Activated naive CD4-positive, alpha-beta T cell treated with anti-CD3 and anti-CD28 coated beads for 36 hours (primary cell): Measurements from ENCODE around the gene RIOK2. TPM values are rescaled to one million over a fixed set of nuclear protein-coding genes. Genes with fewer than 3 reads are reported as not detected.
A peak's percentile ranks its signal among the peaks of the same experiment; 100 is the strongest.

ENCODE experiments used
- CTCF ChIA-PET: fragments of 350-600 bp; sonication (Branson Sonifier 250); formaldehyde crosslinking; loops from one replicate; lab custom pipeline; 2021; ENCODE audit warnings: antibody characterized with exemption; lab: Charles Lee
- DNase-seq: peaks from one replicate; pipeline ENCODE4 v3.0.0-alpha.2; 2020
- H3K27ac Mint-ChIP-seq: one replicate; pipeline ENCODE4 v1.8.0; 2021; ENCODE audit warnings: mild to moderate bottlenecking, mixed read lengths
- H3K27me3 Mint-ChIP-seq: one replicate; pipeline ENCODE4 v1.8.0; 2021; ENCODE audit warnings: low read depth, mixed read lengths
- H3K36me3 Mint-ChIP-seq: one replicate; pipeline ENCODE4 v1.8.0; 2021; ENCODE audit warnings: low read depth, mixed read lengths
- H3K4me1 Mint-ChIP-seq: one replicate; pipeline ENCODE4 v1.8.0; 2021; ENCODE audit warnings: low read depth, mixed read lengths
- H3K4me3 Mint-ChIP-seq: one replicate; pipeline ENCODE4 v1.8.0; 2021; ENCODE audit warnings: mild to moderate bottlenecking, moderate library complexity, mixed read lengths
- H3K9me3 Mint-ChIP-seq: one replicate; pipeline ENCODE4 v1.8.0; 2021; ENCODE audit warnings: mixed read lengths
- intact Hi-C: fragments of 100-400 bp; cut with micrococcal nuclease; formaldehyde crosslinking; loops from one replicate; pipeline ENCODE4 v1.15.1; 2023
- total RNA-seq, 2 experiments: library from RNA; stranded (reverse); gene quantifications; one replicate each; pipeline ENCODE4 v1.2.3, GENCODE V29; 2021

The RIOK2 gene
- total RNA-seq, 2 experiments from 2014 or later: 29.1 to 32.0 TPM

- Mint-ChIP-seq H3K36me3 (peaks cover 23% of the 10 kb centered on the region), H3K27me3 (no peaks in the 10 kb centered on the region), H3K9me3 (no peaks in the 10 kb centered on the region), H3K4me1 (peaks cover 22% of the 10 kb centered on the region), H3K27ac (peak overlapping the region; percentile 61), H3K4me3 (no peak overlapping the region)
- DNase-seq: no peak
- intact Hi-C loops: loop anchor here (1.0 to 10.0 kb wide), 2 partner anchors 18 to 1300 kb away; partner anchors contain the start of gene RIOK2
- CTCF ChIA-PET: interaction anchor here (0.7 to 4.9 kb wide), 8 partner anchors 11 to 488 kb away, joined by 3 to 85 read pairs (median 4); no protein-coding TSS in a partner anchor
Observed at GRCh38 chr5:97164846-97165245, 18.2 kb downstream of the RIOK2 start.

- H3K9me3 Mint-ChIP-seq: no peaks in the 10 kb centered on the region
- intact Hi-C loops: loop anchor here (1.0 to 10.0 kb wide), 5 partner anchors 268 to 1299 kb away; partner anchors contain the start of gene CAST
- peaks cover 28% of the 10 kb centered on the region for H3K36me3 Mint-ChIP-seq
- H3K27me3 Mint-ChIP-seq: no peaks in the 10 kb centered on the region
- no peak for DNase-seq
- no peak overlapping the region for H3K27ac Mint-ChIP-seq
- CTCF ChIA-PET: interaction anchor here (0.7 to 4.9 kb wide), 10 partner anchors 12 to 550 kb away, joined by 3 to 85 read pairs (median 4); no protein-coding TSS in a partner anchor
- no peak overlapping the region for H3K4me3 Mint-ChIP-seq
- H3K4me1 Mint-ChIP-seq: peaks cover 22% of the 10 kb centered on the region
Observed at GRCh38 chr5:97163790-97164285, 19.2 kb downstream of the RIOK2 start.

GRCh38 chr5:97163360-97163764 lies 19.7 kb downstream of the RIOK2 start:
- no peak for DNase-seq
- peaks cover 5% of the 10 kb centered on the region for H3K9me3 Mint-ChIP-seq
- CTCF ChIA-PET: interaction anchor here (0.7 to 4.9 kb wide), 13 partner anchors 12 to 411 kb away, joined by 3 to 85 read pairs (median 4); partner anchors contain the start of gene ERAP2
- H3K4me3 Mint-ChIP-seq: no peak overlapping the region
- peak overlapping the region; percentile 41 for H3K27ac Mint-ChIP-seq
- H3K4me1 Mint-ChIP-seq: peaks cover 22% of the 10 kb centered on the region
- peaks cover 32% of the 10 kb centered on the region for H3K36me3 Mint-ChIP-seq
- no peaks in the 10 kb centered on the region for H3K27me3 Mint-ChIP-seq
- intact Hi-C loops: loop anchor here (1.0 to 10.0 kb wide), 5 partner anchors 267 to 1299 kb away; partner anchors contain the start of gene CAST

- Mint-ChIP-seq H3K27ac (no peak overlapping the region), H3K27me3 (no peaks in the 10 kb centered on the region), H3K9me3 (peaks cover 17% of the 10 kb centered on the region), H3K4me1 (peaks cover 17% of the 10 kb centered on the region), H3K4me3 (no peak overlapping the region), H3K36me3 (peaks cover 37% of the 10 kb centered on the region)
- CTCF ChIA-PET: interaction anchor here (0.6 to 4.9 kb wide), 64 partner anchors 8 to 708 kb away, joined by 3 to 85 read pairs (median 4); partner anchors contain the start of genes ERAP1, ERAP2 and LIX1
- DNase-seq: peak; percentile 76
- intact Hi-C loops: loop anchor here (1.0 to 10.0 kb wide), 7 partner anchors 116 to 1297 kb away; partner anchors contain the start of gene CAST
Observed at GRCh38 chr5:97162045-97162444, 21.0 kb downstream of the RIOK2 start.

- DNase-seq: no peak
- CTCF ChIA-PET: interaction anchor here (0.6 to 1.2 kb wide), 3 partner anchors 75 to 540 kb away, joined by 3 to 4 read pairs (median 3); no protein-coding TSS in a partner anchor
Observed at GRCh38 chr5:97157689-97158088, 25.4 kb downstream of the RIOK2 start.

GRCh38 chr5:97151370-97151769 lies 31.7 kb downstream of the RIOK2 start:
- Mint-ChIP-seq H3K9me3 (no peaks in the 10 kb centered on the region), H3K4me3 (no peak overlapping the region), H3K27ac (no peak overlapping the region), H3K27me3 (no peaks in the 10 kb centered on the region), H3K4me1 (no peaks in the 10 kb centered on the region), H3K36me3 (no peaks in the 10 kb centered on the region)
- DNase-seq: no peak
- intact Hi-C loops: no loop called here
- CTCF ChIA-PET: interaction anchor here (0.7 to 1.3 kb wide), 3 partner anchors 8 to 33 kb away, joined by 3 to 5 read pairs (median 3); partner anchors contain the start of gene LIX1

More at GRCh38 chr5:97157689-97158088, 25.4 kb downstream of the RIOK2 start:
- no peaks in the 10 kb centered on the region for H3K27me3 Mint-ChIP-seq
- peaks cover 3% of the 10 kb centered on the region for H3K4me1 Mint-ChIP-seq
- no peak overlapping the region for H3K4me3 Mint-ChIP-seq
- intact Hi-C loops: no loop called here
- H3K9me3 Mint-ChIP-seq: peaks cover 20% of the 10 kb centered on the region
- peaks cover 30% of the 10 kb centered on the region for H3K36me3 Mint-ChIP-seq
- H3K27ac Mint-ChIP-seq: no peak overlapping the region

- intact Hi-C loops: no loop called here
- no peak for DNase-seq
- Mint-ChIP-seq H3K36me3 (no peaks in the 10 kb centered on the region), H3K4me3 (no peak overlapping the region), H3K4me1 (no peaks in the 10 kb centered on the region), H3K9me3 (no peaks in the 10 kb centered on the region), H3K27ac (no peak overlapping the region), H3K27me3 (no peaks in the 10 kb centered on the region)
- CTCF ChIA-PET: interaction anchor here (1.0 to 3.0 kb wide), 3 partner anchors 8 to 32 kb away, joined by 3 to 30 read pairs (median 3); partner anchors contain the start of gene LIX1
Observed at GRCh38 chr5:97150401-97150800, 32.6 kb downstream of the RIOK2 start.

GRCh38 chr5:97149709-97150108 lies 33.3 kb downstream of the RIOK2 start:
- H3K36me3 Mint-ChIP-seq: no peaks in the 10 kb centered on the region
- H3K4me3 Mint-ChIP-seq: no peak overlapping the region
- DNase-seq: no peak
- CTCF ChIA-PET: interaction anchor here (3.0 kb wide), 1 partner anchor 13 kb away, joined by 30 read pairs; no protein-coding TSS in a partner anchor
- H3K27ac Mint-ChIP-seq: no peak overlapping the region
- no peaks in the 10 kb centered on the region for H3K9me3 Mint-ChIP-seq
- intact Hi-C loops: no loop called here
- H3K4me1 Mint-ChIP-seq: no peaks in the 10 kb centered on the region
- no peaks in the 10 kb centered on the region for H3K27me3 Mint-ChIP-seq

GRCh38 chr5:97148288-97148687 lies 34.8 kb downstream of the RIOK2 start:
- intact Hi-C loops: no loop called here
- DNase-seq: no peak
- no peaks in the 10 kb centered on the region for H3K27me3 Mint-ChIP-seq
- no peak overlapping the region for H3K4me3 Mint-ChIP-seq
- H3K4me1 Mint-ChIP-seq: no peaks in the 10 kb centered on the region
- H3K27ac Mint-ChIP-seq: no peak overlapping the region
- CTCF ChIA-PET: interaction anchor here (3.0 kb wide), 1 partner anchor 14 kb away, joined by 30 read pairs; no protein-coding TSS in a partner anchor
- H3K36me3 Mint-ChIP-seq: no peaks in the 10 kb centered on the region
- H3K9me3 Mint-ChIP-seq: no peaks in the 10 kb centered on the region

GRCh38 chr5:97143704-97144103 lies 39.3 kb downstream of the RIOK2 start:
- Mint-ChIP-seq H3K4me1 (no peaks in the 10 kb centered on the region), H3K27me3 (peaks cover 6% of the 10 kb centered on the region), H3K36me3 (no peaks in the 10 kb centered on the region), H3K9me3 (no peaks in the 10 kb centered on the region), H3K27ac (no peak overlapping the region), H3K4me3 (no peak overlapping the region)
- intact Hi-C loops: loop anchor here (5.0 kb wide), 2 partner anchors 96 to 531 kb away; no protein-coding TSS in a partner anchor
- DNase-seq: no peak
- CTCF ChIA-PET: interaction anchor here (0.6 to 3.2 kb wide), 7 partner anchors 16 to 391 kb away, joined by 3 to 43 read pairs (median 4); no protein-coding TSS in a partner anchor

- peaks cover 6% of the 10 kb centered on the region for H3K27me3 Mint-ChIP-seq
- intact Hi-C loops: loop anchor here (1.0 to 5.0 kb wide), 5 partner anchors 95 to 530 kb away; no protein-coding TSS in a partner anchor
- peak; percentile 60 for DNase-seq
- CTCF ChIA-PET: interaction anchor here (0.6 to 3.2 kb wide), 23 partner anchors 8 to 1625 kb away, joined by 3 to 43 read pairs (median 4); no protein-coding TSS in a partner anchor
- H3K9me3 Mint-ChIP-seq: no peaks in the 10 kb centered on the region
- H3K4me3 Mint-ChIP-seq: no peak within 1 kb of the TSS
- H3K36me3 Mint-ChIP-seq: no peaks in the 10 kb centered on the region
- no peaks in the 10 kb centered on the region for H3K4me1 Mint-ChIP-seq
- no peak within 1 kb of the TSS for H3K27ac Mint-ChIP-seq
Observed at GRCh38 chr5:97142521-97143254, 40.4 kb downstream of the RIOK2 start, which contains the start of gene LIX1. Gene LIX1 (minus strand): TSS chr5:97142611. CDS start chr5:97142576, 35 bp downstream.
